ENCODE measurements around the gene SMCHD1.

DNA sequence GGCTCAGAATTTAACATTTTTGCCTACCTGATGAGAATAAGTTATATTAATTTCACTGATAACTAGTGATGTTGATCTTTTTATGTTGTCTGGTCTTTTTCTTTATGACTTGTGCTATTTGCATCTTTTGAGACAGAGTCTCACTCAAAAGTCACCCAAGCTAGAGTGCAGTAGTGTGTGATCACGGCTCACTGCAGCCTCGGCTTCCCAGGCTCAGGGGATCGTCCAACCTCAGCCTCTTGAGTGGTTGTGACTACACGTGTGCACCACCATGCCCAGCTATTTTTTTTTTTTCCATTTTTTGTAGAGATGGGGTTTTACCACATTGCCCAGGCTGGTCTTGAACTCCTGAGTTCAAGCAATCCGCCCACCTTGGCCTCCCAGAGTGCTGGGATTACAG lies 7.5 kb downstream of the SMCHD1 start:
- TF ChIP-seq POLR2A (IDR thresholded peaks at IDR 0.05): no peak
- TF ChIP-seq, protein P1, sequence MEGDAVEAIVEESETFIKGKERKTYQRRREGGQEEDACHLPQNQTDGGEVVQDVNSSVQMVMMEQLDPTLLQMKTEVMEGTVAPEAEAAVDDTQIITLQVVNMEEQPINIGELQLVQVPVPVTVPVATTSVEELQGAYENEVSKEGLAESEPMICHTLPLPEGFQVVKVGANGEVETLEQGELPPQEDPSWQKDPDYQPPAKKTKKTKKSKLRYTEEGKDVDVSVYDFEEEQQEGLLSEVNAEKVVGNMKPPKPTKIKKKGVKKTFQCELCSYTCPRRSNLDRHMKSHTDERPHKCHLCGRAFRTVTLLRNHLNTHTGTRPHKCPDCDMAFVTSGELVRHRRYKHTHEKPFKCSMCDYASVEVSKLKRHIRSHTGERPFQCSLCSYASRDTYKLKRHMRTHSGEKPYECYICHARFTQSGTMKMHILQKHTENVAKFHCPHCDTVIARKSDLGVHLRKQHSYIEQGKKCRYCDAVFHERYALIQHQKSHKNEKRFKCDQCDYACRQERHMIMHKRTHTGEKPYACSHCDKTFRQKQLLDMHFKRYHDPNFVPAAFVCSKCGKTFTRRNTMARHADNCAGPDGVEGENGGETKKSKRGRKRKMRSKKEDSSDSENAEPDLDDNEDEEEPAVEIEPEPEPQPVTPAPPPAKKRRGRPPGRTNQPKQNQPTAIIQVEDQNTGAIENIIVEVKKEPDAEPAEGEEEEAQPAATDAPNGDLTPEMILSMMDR (IDR thresholded peaks at IDR 0.05): no peak
- no peak for TF ChIP-seq EP300 (IDR thresholded peaks at IDR 0.05)

Measured in tibial nerve (tissue), 4 donors.